Neural cell (in vitro differentiated cells): ENCODE results near the gene NUCB1.
A peak's percentile ranks its signal among the peaks of the same experiment; 100 is the strongest.

Experiments used
- EZH2 ChIP-seq: fragments of 200-600, 300-800 bp; shearing (Covaris generic), sonication (generic); IDR thresholded peaks from 2 replicates; pipeline ENCODE4 v1.6.1; 2014; ENCODE audit warnings: antibody characterized with exemption, low read length, borderline replicate concordance, mild to moderate bottlenecking; ENCODE audit not compliant: insufficient read depth, poor library complexity, severe bottlenecking
- MXI1 ChIP-seq: fragments of 450-650 bp; conservative IDR thresholded peaks from 2 replicates; pipeline ENCODE4 v1.6.1; 2014; ENCODE audit warnings: antibody characterized with exemption, mild to moderate bottlenecking; ENCODE audit not compliant: poor library complexity, severe bottlenecking
- POLR2AphosphoS5 ChIP-seq: IDR thresholded peaks from 2 replicates; pipeline ENCODE4 v1.6.1; 2012
- RAD21 ChIP-seq: fragments of 450-650 bp; conservative IDR thresholded peaks from 2 replicates; pipeline ENCODE4 v1.6.1; 2014; ENCODE audit warnings: antibody characterized with exemption, mild to moderate bottlenecking, moderate library complexity
- TAF1 ChIP-seq: IDR thresholded peaks from 2 replicates; pipeline ENCODE4 v1.6.1; 2012; ENCODE audit warnings: low read depth
- TF ChIP-seq, protein P1 (sequence below): fragments of 450-650 bp; IDR thresholded peaks from 2 replicates; pipeline ENCODE4 v1.5.1; 2014; ENCODE audit warnings: antibody characterized with exemption, mild to moderate bottlenecking, moderate library complexity; ENCODE audit not compliant: poor library complexity, severe bottlenecking
- TF ChIP-seq, protein P2 (sequence below): IDR thresholded peaks from 2 replicates; pipeline ENCODE4 v1.6.1; 2012; ENCODE audit warnings: borderline replicate concordance

- TF ChIP-seq, protein P1, sequence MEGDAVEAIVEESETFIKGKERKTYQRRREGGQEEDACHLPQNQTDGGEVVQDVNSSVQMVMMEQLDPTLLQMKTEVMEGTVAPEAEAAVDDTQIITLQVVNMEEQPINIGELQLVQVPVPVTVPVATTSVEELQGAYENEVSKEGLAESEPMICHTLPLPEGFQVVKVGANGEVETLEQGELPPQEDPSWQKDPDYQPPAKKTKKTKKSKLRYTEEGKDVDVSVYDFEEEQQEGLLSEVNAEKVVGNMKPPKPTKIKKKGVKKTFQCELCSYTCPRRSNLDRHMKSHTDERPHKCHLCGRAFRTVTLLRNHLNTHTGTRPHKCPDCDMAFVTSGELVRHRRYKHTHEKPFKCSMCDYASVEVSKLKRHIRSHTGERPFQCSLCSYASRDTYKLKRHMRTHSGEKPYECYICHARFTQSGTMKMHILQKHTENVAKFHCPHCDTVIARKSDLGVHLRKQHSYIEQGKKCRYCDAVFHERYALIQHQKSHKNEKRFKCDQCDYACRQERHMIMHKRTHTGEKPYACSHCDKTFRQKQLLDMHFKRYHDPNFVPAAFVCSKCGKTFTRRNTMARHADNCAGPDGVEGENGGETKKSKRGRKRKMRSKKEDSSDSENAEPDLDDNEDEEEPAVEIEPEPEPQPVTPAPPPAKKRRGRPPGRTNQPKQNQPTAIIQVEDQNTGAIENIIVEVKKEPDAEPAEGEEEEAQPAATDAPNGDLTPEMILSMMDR: peak; percentile 28
- no peak for TF ChIP-seq EZH2
- TF ChIP-seq POLR2AphosphoS5: peak; percentile 62
- peak; percentile 22 for TF ChIP-seq RAD21
- TF ChIP-seq, protein P2, sequence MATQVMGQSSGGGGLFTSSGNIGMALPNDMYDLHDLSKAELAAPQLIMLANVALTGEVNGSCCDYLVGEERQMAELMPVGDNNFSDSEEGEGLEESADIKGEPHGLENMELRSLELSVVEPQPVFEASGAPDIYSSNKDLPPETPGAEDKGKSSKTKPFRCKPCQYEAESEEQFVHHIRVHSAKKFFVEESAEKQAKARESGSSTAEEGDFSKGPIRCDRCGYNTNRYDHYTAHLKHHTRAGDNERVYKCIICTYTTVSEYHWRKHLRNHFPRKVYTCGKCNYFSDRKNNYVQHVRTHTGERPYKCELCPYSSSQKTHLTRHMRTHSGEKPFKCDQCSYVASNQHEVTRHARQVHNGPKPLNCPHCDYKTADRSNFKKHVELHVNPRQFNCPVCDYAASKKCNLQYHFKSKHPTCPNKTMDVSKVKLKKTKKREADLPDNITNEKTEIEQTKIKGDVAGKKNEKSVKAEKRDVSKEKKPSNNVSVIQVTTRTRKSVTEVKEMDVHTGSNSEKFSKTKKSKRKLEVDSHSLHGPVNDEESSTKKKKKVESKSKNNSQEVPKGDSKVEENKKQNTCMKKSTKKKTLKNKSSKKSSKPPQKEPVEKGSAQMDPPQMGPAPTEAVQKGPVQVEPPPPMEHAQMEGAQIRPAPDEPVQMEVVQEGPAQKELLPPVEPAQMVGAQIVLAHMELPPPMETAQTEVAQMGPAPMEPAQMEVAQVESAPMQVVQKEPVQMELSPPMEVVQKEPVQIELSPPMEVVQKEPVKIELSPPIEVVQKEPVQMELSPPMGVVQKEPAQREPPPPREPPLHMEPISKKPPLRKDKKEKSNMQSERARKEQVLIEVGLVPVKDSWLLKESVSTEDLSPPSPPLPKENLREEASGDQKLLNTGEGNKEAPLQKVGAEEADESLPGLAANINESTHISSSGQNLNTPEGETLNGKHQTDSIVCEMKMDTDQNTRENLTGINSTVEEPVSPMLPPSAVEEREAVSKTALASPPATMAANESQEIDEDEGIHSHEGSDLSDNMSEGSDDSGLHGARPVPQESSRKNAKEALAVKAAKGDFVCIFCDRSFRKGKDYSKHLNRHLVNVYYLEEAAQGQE: peak; percentile 28
- TF ChIP-seq MXI1: peak; percentile 62
- TF ChIP-seq TAF1: peak; percentile 55
Observed at GRCh38 chr19:48933382-48933932, 33.3 kb downstream of the NUCB1 start, which contains the start of gene DHDH.
